ENCODE results near the gene ANKIB1. TPM values are rescaled to one million over a fixed set of nuclear protein-coding genes. Genes with fewer than 3 reads are reported as not detected.
"Not testable (repeated sequence)": the region's sequence is repeated elsewhere in the genome, so short reads cannot be mapped to it uniquely, and the experiment has no call there.

The ANKIB1 gene
- total RNA-seq, 4 donors from 2014 or later = 35.0 to 42.0 (median 39.1) TPM

DNA sequence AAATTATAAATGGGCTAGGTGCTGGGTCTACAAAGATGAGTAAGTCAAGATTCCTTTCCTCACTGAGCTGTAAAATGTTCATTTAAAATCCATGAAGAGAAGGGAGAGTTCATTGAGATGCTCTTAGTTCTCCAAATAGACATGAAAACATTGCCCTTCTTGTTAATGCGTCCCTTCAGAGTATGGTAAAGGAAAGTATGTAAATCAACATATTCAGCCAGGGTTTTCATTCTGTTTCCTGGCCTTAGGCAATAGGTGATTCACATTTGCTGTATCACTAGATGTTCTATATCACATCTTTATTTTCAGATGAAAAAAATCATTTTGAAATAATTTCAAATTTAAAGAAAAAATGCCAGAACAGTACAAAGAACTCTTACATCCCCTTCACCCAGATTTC, 5.4 kb downstream of the ANKIB1 start:
- no peak for ATAC-seq
- H3K27me3 ChIP-seq = no peaks in the 10 kb centered on the region
- TF ChIP-seq, protein P1, sequence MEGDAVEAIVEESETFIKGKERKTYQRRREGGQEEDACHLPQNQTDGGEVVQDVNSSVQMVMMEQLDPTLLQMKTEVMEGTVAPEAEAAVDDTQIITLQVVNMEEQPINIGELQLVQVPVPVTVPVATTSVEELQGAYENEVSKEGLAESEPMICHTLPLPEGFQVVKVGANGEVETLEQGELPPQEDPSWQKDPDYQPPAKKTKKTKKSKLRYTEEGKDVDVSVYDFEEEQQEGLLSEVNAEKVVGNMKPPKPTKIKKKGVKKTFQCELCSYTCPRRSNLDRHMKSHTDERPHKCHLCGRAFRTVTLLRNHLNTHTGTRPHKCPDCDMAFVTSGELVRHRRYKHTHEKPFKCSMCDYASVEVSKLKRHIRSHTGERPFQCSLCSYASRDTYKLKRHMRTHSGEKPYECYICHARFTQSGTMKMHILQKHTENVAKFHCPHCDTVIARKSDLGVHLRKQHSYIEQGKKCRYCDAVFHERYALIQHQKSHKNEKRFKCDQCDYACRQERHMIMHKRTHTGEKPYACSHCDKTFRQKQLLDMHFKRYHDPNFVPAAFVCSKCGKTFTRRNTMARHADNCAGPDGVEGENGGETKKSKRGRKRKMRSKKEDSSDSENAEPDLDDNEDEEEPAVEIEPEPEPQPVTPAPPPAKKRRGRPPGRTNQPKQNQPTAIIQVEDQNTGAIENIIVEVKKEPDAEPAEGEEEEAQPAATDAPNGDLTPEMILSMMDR (IDR thresholded peaks at IDR 0.05) = no peak
- TF ChIP-seq POLR2AphosphoS5 (IDR thresholded peaks at IDR 0.05) = no peak
- no peak for TF ChIP-seq EP300 (IDR thresholded peaks at IDR 0.05)
- TF ChIP-seq POLR2A (IDR thresholded peaks at IDR 0.05) = no peak
- no peaks in the 10 kb centered on the region for H3K36me3 ChIP-seq
- H3K27ac ChIP-seq = no peak overlapping the region
- H3K9me3 ChIP-seq = no peaks in the 10 kb centered on the region
- no peak overlapping the region for H3K4me3 ChIP-seq
- WGBS, 2 donors (ENCODE audit: low coverage in 1 of 2) = 77 to 100% methylated on average over 1 of the region's 1 CpG
- H3K4me1 ChIP-seq = peaks cover 0 to 26% (median 10%) of the 10 kb centered on the region in 3 donors

DNA sequence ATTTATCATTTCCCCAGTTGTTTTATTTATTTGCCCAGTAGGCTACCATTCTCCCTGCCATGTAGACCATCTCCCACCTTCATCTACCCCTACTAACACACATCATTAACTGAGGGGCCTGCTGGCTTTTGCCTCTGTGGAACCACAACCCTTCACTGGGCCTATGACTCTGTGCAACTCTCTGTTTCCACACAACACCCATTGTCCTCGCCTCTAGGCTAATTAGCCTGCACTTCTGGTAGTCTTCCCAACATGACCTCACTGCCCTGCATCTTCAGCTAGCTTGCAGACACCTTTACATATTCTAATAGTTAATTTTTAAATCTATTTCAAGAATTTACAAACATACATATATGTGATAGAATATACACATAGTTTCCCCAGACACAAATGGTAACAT, 7.5 kb downstream of the ANKIB1 start:
- peaks cover 0 to 10% (median 0%) of the 10 kb centered on the region in 3 donors for H3K4me1 ChIP-seq
- WGBS, 2 donors (ENCODE audit: low coverage in 1 of 2) = 100% methylated on average over 1 of the region's 1 CpG; no CpG with 5 or more reads in 1 of the 2 donors

DNA sequence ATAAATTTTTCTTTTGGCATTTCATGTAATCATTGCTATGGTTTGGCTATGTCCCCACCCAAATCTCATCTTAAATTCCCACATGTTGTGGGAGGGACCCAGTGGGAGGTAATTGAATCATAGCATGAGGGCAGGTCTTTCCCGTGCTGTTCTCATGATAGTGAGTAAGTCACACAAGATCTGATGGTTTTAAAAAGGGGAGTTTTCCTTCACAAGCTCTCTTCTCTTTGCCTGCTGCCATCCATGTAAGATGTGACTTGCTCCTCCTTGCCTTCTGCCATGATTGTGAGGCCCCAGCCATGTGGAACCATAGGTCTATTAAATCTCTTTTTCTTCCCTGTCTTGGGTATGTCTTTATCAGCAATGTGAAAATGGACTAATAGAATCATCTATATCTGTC, 9.0 kb downstream of the ANKIB1 start:
- not testable (repeated sequence) for H3K4me3 ChIP-seq, H3K9me3 ChIP-seq, H3K4me1 ChIP-seq, ATAC-seq, H3K27me3 ChIP-seq, H3K27ac ChIP-seq, H3K36me3 ChIP-seq
- WGBS, 2 donors (ENCODE audit: low coverage in 1 of 2) = 88% methylated on average over 1 of the region's 1 CpG

More for the DNA sequence above, 7.5 kb downstream of the ANKIB1 start:
- no peak overlapping the region for H3K27ac ChIP-seq
- no peak for TF ChIP-seq POLR2A (IDR thresholded peaks at IDR 0.05)
- TF ChIP-seq EP300 (IDR thresholded peaks at IDR 0.05) = no peak
- no peak for TF ChIP-seq POLR2AphosphoS5 (IDR thresholded peaks at IDR 0.05)
- TF ChIP-seq, protein P1 (IDR thresholded peaks at IDR 0.05) = no peak
- no peaks in the 10 kb centered on the region for H3K27me3 ChIP-seq
- no peak overlapping the region for H3K4me3 ChIP-seq
- H3K9me3 ChIP-seq = no peaks in the 10 kb centered on the region
- H3K36me3 ChIP-seq = no peaks in the 10 kb centered on the region
- no peak for ATAC-seq

DNA sequence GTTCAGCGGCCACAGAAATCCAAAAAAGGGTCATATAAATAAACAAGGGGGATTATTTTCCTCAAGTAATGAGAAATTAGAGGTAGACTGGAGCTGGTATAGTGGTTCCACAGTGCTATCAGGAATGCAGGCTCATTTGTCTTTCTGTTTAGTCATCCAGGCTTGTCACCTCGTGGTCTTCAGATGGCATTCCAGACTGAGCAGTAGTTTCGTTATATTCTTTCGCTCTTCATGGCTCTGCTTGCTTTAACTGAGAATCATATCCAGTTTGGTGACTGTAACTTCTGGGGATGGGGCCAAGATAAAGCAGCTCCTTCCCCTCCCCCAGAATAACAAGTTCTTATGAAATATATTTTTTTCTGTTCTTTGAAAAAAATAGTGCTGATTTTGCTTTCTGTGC, 9.5 kb downstream of the ANKIB1 start:
- no peaks in the 10 kb centered on the region for H3K9me3 ChIP-seq
- H3K27me3 ChIP-seq = no peaks in the 10 kb centered on the region
- WGBS, 2 donors (ENCODE audit: low coverage in 1 of 2) = 70 to 79% methylated on average over 4 of the region's 4 CpGs
- no peak overlapping the region for H3K4me3 ChIP-seq
- peaks cover 0 to 6% (median 0%) of the 10 kb centered on the region in 3 donors for H3K4me1 ChIP-seq
- ATAC-seq = no peak
- no peaks in the 10 kb centered on the region for H3K36me3 ChIP-seq
- TF ChIP-seq POLR2AphosphoS5 (IDR thresholded peaks at IDR 0.05) = no peak
- no peak for TF ChIP-seq EP300 (IDR thresholded peaks at IDR 0.05)
- H3K27ac ChIP-seq = no peak overlapping the region

DNA sequence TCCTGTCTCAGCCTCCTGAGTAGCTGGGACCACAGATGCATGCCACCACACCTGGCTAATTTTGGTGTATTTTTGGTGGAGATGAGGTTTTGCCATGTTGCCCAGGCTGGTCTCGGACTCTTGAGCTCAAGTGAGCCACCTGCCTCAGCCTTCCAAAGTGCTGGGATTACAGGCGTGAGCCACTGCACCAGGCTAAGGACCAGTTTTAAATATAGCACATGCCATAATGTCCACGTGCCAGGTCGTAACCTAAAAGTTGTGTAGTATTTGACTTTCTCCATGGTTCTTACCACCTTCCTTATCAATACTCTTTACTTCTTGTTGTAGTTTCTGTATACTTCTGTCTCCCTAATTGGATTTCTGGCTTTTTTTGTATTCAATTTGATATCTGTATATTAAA, 13.3 kb downstream of the ANKIB1 start:
- no peak for ATAC-seq
- TF ChIP-seq, protein P1 (IDR thresholded peaks at IDR 0.05) = no peak
- TF ChIP-seq POLR2AphosphoS5 (IDR thresholded peaks at IDR 0.05) (no peak), EP300 (IDR thresholded peaks at IDR 0.05) (no peak)
- H3K27ac ChIP-seq = no peak overlapping the region
- H3K27me3 ChIP-seq = no peaks in the 10 kb centered on the region
- peaks cover 0 to under 1% (median 0%) of the 10 kb centered on the region in 3 donors for H3K4me1 ChIP-seq
- WGBS, 2 donors (ENCODE audit: low coverage in 1 of 2) = 86 to 100% methylated on average over 3 to 4 of the region's 4 CpGs
- H3K36me3 ChIP-seq = no peaks in the 10 kb centered on the region
- no peaks in the 10 kb centered on the region for H3K9me3 ChIP-seq
- no peak overlapping the region for H3K4me3 ChIP-seq

DNA sequence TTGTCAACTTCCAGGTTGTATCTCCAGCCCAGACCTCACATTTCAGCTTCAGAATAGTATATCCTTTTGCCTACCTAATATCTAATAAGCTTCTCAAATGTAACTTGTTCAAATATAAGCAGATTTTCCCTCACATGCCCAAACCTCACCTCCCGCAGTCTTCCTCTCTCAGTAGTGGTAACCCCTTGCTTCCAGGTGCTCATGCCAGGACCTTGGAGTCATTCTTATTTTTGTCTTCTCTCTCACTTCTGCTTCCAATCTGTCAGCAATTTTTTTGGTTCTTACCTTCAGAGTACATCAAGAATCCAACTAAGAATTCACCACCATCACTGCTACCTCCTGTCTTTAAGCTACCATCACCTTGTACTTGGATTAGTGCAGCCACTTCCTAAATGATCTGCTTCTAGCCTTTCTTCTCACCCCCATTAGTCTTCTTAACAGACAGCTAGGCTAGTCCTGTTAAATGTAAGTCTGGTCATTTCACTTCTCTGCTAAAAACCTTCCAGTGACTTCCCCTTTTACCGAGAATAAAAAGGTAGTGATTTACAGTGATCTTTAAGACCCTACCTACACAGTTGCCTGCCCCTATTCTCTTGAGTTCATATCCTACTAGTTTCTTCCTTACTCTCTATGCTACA, 14.0 kb downstream of the ANKIB1 start:
- no peaks in the 10 kb centered on the region for H3K27me3 ChIP-seq
- WGBS, 2 donors (ENCODE audit: low coverage in 1 of 2) = 82 to 100% methylated on average over 1 to 2 of the region's 2 CpGs
- H3K27ac ChIP-seq = no peak overlapping the region
- no peaks in the 10 kb centered on the region for H3K36me3 ChIP-seq
- no peaks in the 10 kb centered on the region for H3K9me3 ChIP-seq
- no peak for ATAC-seq
- H3K4me1 ChIP-seq = no peaks in the 10 kb centered on the region
- no peak overlapping the region for H3K4me3 ChIP-seq
- TF ChIP-seq EP300 (IDR thresholded peaks at IDR 0.05) (no peak), POLR2A (IDR thresholded peaks at IDR 0.05) (no peak), POLR2AphosphoS5 (IDR thresholded peaks at IDR 0.05) (no peak)
- TF ChIP-seq, protein P1 (IDR thresholded peaks at IDR 0.05) = no peak
